ENCODE data around the gene PRR35.
A peak's percentile ranks its signal among the peaks of the same experiment; 100 is the strongest.

The PRR35 gene

GRCh38 chr16:580946-581498 lies 20.8 kb downstream of the PRR35 start:
- DNase-seq (ENCODE audit: low spot score): no peak

- no peak for DNase-seq (ENCODE audit: low spot score)
Measured at GRCh38 chr16:582218-582613, 22.0 kb downstream of the PRR35 start.

GRCh38 chr16:582614-583331 lies 22.6 kb downstream of the PRR35 start:
- DNase-seq (ENCODE audit: low spot score): no peak

- DNase-seq (ENCODE audit: low spot score): no peak
Measured at GRCh38 chr16:583470-583814, 23.2 kb downstream of the PRR35 start.

- no peak for DNase-seq (ENCODE audit: low spot score)
Measured at GRCh38 chr16:583815-584591, 23.8 kb downstream of the PRR35 start.

GRCh38 chr16:585351-585750 lies 25.2 kb downstream of the PRR35 start:
- DNase-seq (ENCODE audit: low spot score): no peak

GRCh38 chr16:586047-586644 lies 26.0 kb downstream of the PRR35 start:
- DNase-seq (ENCODE audit: low spot score): no peak

GRCh38 chr16:586645-587590 lies 26.7 kb downstream of the PRR35 start:
- no peak for DNase-seq (ENCODE audit: low spot score)

GRCh38 chr16:588639-588888 lies 28.4 kb downstream of the PRR35 start:
- no peak for DNase-seq (ENCODE audit: low spot score)

GRCh38 chr16:588889-589657 lies 28.9 kb downstream of the PRR35 start:
- peak; percentile 93 for DNase-seq (ENCODE audit: low spot score)

- peak; percentile 97 for DNase-seq (ENCODE audit: low spot score)
Measured at GRCh38 chr16:589658-590187, 29.5 kb downstream of the PRR35 start, which contains the start of gene RAB40C. TSS of gene RAB40C (plus strand) at chr16:590066. CDS start at chr16:590292, 226 bp downstream.

GRCh38 chr16:590188-590814 lies 30.1 kb downstream of the PRR35 start:
- no peak for DNase-seq (ENCODE audit: low spot score)

- DNase-seq (ENCODE audit: low spot score): no peak
Measured at GRCh38 chr16:590815-591200, 30.6 kb downstream of the PRR35 start.

GRCh38 chr16:591231-591630 lies 31.0 kb downstream of the PRR35 start:
- DNase-seq (ENCODE audit: low spot score): no peak

GRCh38 chr16:591892-592517 lies 31.8 kb downstream of the PRR35 start:
- DNase-seq (ENCODE audit: low spot score): no peak

GRCh38 chr16:592518-593306 lies 32.5 kb downstream of the PRR35 start:
- peak; percentile 53 for DNase-seq (ENCODE audit: low spot score)

GRCh38 chr16:593406-593805 lies 33.2 kb downstream of the PRR35 start:
- peak; percentile 84 for DNase-seq (ENCODE audit: low spot score)

- DNase-seq (ENCODE audit: low spot score): no peak
Measured at GRCh38 chr16:593807-594206, 33.6 kb downstream of the PRR35 start.

GRCh38 chr16:595094-595528 lies 34.9 kb downstream of the PRR35 start:
- DNase-seq (ENCODE audit: low spot score): no peak
